ENCODE data around the gene AGTR1.

The AGTR1 gene

DNA sequence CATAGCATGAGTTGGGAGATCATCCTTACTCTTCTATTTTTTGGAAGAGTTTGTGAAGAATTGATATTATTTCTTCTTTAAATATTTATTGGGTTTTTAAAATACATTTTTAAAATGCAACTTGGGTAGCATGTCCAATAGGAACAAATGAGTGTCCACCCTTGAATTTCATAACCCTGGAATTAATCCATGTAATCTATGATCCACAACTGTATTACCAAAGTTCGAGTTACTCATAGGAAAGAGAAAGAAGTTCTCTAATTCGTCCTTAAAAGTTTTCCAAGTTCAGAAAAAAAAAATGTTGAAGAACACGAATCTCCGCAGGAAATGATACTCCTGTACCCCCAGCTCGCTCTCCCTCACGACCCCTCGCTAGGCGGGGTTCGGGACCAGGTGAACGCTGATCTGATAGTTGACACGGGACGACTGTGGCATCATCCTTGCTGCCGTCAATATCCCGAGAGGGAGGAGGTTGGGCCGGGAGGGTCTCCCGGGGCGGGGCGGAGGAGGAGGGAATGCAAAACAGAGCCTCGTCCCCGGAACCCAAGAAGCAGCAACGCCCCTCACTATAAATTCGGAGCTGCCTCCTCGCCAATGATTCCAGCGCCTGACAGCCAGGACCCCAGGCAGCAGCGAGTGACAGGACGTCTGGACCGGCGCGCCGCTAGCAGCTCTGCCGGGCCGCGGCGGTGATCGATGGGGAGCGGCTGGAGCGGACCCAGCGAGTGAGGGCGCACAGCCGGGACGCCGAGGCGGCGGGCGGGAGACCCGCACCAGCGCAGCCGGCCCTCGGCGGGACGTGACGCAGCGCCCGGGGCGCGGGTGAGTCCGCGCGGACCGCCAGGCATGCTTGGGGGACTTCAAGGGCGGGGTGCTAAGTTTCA lies at the start of gene AGTR1:
AGTR1 (plus strand) TSS at position 598 of the 884 bp plus-strand sequence. CDS start 43,133 bp downstream, outside the sequence.
- DNase-seq = peak; percentile 87

DNA sequence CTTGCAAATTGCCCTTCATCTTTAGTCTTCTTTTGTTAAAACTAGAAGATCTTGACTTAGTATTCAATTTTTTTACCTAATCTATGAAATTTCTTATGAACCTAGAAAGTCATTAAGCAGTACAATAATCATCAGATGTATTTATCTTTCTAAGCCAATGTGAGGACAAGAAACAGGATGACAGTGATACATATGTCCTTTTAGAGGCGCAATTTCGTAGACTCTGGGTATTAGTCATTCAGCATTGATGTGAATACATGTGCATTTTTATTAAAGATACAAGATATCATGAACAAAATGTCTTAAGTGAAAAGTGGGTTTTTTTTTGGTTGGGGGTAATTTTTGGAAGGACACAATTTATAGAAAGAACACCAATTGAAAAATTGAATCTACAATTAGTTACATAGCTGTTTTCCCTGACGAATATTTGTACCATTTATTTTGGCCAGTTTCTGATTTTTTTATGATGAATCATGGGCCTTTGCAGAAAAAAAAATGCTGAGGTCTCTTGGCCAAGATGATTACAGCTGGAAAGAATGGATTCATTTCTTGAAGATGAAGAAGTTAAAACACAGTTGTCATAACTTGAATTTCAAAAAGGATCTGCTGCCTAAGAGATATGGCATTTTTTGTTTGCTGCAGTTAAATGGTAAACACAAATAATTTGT lies 48.9 kb upstream of the AGTR1 start:
- DNase-seq = peak; percentile 82

DNA sequence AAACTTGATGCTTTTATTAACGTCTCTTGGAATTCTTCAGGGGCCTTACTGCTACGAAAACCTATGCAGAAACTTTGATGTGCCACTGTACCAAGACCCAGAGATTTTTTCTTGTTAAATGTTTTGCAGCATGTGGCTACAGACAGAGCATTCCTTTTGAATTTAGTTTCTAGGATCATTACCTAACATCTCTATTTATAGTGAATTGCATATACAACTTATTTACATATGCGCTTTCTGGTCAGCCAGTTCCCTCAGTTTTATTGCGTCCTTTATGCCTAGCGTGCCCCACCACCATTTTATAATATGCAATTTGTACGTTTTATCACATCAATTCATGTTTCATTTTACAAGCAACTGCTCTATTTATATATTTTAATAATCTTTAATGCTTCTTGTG lies 46.2 kb upstream of the AGTR1 start:
- no peak for DNase-seq

DNA sequence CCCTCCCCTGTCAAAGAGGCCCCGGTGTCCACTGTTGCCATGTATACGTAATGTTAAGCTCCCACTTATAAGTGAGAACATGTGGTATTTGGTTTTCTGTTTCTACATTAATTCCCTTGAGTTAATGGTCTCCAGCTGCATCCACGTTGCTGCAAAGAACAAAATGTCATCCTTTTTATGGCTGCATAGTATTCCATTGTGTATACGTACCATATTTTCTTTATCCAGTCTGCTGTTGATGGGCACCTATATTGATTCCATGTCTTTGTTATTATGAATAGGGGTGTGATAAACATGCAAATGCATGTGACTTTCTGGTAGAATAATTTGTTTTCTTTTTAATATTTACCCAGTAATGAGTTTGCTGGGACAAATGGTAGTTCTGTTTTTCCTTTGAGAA lies 43.3 kb upstream of the AGTR1 start:
- no peak for DNase-seq

DNA sequence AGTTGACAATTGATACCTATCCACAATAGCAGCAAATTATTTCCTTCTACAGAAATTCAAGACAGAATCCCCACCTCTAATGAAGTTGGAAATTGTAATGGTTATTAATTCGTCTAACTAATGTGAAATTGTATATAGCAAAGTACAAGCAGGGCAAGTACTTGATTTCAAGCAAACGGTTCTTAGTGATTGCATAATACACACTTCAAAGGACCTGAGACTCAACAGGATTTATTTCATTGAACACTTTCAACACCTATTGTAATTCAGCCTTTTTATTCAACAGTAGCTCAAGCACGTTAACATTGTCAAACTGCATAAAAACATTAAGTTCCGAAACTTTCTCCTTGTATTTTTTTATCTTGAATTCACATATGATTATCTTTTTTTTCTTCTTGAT lies 40.2 kb upstream of the AGTR1 start:
- DNase-seq = no peak

DNA sequence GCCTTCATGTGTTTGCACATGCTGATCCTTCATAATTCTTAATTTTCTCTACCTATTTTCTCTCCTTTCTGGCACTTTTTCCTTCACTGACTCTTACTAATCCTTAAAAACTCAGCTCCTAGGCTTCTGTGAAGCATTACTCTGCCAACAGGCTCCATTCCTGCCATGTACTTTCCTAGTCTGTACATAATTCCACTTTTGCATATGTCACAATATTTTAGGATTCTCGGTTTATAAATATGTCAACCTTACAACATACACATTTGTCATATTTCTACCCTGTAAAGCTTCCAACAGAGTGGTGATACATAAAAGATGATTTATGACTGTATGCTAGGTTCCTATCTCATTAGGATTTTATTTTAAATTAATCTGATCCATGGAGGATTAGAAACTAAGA lies 38.2 kb upstream of the AGTR1 start:
- no peak for DNase-seq

DNA sequence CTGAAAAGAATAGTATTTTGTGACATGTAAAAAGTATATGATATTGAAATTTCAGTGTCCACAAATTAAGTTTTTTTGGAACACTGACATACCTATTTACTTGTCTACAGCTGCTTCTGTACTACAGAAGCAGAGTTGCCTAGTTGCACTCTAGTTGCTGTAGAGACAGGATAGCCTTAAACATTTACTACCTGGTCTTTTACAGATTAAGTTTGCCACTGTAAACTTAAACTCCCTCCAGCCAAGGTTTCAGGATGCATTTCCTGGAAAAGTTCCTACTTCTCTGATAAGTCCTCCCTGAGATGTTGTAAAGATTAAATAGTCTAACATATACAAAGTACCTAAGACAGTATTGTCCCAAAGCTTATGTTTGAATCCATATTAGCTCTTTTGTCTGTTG lies 17.4 kb upstream of the AGTR1 start:
- DNase-seq = no peak

DNA sequence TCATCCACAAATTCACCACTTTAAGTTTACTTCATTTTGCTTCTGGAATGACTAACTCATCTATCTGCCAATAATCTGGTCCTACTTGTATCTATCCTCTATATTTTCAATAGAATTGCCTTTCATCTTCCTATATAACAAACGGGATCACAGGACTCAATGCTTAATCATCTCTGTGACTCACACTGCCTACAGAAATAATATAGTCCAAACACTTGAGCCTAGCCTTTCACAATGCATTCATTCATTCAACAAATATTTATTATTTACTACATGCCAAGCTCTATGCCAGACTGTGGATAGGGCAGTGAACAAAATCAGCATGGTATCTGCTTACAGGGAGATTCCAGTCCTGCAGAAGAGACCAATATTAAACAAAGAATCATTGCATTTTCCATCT lies 16.6 kb upstream of the AGTR1 start:
- DNase-seq = peak; percentile 62

DNA sequence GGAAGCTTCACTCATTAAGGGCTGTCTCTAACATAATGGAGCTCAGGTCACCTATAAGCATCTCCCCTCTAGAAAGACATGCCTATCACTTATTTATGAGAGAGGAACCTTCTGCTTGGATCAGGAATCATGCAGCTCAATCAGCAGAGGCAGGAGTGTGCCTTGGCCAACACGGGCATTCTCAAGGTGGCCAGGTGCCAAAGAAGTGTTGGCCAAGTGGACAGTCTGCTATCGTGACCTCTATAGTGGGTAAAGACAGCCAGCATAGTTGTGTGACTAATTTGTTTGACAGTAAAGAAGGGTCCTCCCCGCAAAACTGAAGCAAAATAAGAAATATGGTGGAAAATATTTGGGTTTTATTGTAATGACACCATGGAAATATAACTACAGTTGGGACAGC lies 14.7 kb upstream of the AGTR1 start:
- DNase-seq = no peak

DNA sequence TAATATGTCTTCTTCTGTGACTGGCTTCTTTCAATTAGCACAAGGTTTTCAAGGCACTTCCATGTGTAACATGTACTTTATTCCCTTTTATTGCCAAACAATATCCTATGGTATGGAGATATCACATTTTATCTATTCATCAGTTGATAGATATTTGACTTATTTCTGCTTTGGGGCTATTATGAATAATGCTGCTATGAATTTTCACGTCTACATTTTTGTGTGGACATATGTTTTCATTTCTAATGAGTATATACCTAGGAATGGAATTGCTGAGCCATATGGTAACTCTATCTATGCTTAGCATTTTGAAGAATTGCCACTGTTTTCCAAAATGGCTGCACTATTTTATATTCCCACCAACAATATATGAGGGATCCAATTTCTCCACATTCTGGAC lies 3.6 kb upstream of the AGTR1 start:
- DNase-seq = peak; percentile 60

DNA sequence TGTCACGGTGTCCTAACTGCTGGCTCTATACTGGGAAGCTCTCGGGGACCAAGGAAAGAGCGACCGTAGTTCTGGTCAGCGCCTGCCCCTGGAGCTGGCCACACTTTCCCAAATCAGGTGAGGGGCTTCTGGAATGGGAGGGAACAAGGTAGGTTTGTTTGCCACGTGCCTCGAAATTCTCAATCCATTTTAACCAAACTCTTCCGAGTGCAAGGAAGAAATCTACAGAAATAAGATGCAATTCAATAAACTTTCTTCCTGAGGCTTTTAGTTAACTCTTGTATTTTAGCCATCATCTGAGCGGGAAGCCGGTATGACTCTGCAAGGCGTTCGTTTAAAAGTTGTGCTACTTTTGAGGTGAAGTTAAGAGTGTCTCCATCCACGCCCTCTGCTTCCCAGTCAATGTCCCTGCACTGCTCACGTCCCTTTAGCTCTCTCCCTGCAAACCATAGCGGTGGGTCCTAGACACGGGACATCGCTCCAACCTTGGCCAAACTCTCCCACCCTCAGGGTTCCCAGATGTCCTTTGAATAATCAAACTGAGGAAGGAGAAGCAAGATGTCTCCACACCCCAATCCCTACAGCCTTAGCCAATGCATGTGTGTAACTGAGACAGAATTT lies 597 bp downstream of the AGTR1 start:
- no peak for DNase-seq

DNA sequence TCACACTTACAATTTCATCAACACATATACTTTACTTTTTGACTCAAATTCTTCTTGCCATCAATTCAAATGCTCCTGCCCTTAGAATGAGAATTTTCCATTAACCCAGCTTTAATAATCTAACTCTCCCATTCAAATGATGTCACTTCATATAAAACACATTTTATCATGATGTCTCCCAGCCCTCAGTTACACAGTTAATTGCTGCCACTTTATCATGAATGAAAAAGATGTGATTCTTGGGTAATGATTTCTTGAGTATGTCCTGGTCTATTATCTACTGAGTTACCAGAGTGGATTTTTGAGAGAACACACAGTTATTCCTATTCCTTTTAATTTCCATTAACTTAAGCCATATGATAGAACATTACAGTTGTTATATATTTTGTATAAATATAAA lies 7.6 kb downstream of the AGTR1 start:
- no peak for DNase-seq

DNA sequence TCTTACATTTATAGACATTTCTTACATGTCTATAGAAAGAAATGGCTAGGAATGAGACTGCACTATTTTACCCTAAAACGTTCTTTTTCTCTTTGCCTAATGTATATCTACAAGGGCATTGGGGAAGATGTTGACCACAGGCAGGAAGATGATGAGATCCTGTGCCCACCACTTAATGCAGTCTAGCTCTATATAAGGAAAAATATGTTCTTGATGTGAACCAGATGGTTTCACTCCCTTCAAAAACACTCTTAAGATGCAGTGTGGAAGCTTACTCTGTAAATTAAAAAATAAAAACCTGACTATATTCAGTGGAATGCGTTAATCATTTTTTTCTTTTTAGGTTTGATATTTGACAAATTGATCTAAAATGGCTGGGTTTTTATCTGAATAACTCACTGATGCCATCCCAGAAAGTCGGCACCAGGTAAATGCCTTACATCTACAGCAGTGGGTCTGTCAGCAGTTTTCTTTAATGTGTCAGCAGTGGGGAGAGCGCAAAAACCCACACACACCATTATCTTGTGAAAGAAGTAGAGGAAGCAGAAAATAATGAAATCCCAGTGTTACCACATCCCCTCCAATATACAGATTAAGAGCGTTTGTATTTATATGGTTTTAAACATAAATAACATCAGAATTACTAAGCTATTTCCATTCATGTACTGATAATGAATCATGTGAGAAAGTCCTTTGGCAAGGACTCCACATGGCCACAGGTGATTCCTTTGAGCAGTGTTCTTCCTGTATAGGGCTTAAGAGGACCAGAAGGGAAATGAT lies 10.1 kb downstream of the AGTR1 start:
- peak; percentile 37 for DNase-seq

DNA sequence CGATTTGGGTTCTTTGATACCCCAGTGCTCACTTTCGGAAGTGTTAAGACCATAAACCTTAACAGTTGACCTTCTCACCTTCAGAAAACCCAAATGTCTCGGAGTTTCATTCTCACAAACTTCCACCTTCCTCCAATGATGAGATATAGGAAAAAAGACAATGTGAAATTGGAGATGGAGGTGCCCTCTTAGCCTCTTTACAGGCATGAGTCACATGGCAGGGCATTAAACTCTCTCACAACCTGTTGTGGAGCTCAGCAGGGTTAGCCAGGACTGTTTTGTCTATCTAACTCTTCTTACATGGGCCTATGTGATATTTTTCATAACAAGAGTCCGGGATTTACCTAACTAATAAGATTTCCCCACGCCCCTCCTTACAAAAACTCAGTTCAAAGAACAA lies 10.7 kb downstream of the AGTR1 start:
- peak; percentile 20 for DNase-seq

DNA sequence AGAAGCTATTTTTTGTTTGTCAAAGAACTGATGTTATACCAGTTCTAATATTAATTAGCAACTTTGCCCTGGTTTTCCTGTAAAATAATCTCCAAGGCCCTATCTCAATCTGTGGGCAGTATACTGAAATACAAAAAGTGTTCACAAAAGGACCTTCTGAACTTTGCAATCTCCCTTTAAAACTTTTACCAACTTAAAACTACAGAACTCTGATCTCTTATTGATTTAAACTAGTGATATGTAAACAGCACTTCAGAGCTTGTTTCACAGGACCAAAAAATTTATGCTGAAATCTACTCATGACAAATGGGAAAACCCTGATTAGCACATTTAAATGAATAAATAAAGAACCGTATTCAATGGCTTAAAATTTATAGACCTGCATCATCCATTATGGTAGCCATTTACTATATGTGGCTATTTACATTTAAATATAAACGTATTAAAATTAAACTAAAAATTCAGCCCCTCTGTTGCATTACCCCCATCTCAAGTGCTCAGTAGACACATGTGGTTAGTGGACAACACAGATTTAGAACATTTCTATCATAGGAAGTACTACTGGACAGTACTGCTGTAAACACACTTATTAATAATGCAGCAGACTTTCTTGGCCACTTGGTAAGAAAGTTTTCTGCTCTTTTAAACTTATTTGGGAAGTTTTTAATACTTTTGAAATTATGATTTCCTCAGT lies 12.0 kb downstream of the AGTR1 start:
- DNase-seq = no peak

DNA sequence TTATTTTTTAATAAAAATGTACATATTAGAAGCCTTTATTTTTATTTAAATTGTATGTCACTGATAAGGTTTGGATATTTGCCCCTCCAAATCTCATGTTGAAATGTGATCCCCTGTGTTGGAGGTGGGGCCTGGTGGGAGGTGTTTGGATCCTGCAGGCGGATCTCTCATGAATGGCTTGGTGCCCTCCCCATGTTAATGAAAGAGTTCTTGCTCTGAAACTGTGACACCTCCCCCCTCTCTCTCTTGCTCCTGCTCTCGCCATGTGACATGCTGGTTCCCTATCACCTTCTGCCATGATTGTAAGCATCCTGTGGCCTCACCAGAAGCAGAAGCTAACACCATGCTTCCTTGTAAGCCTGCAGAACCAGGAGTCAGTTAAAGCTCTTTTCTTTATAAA lies 13.0 kb downstream of the AGTR1 start:
- no peak for DNase-seq

DNA sequence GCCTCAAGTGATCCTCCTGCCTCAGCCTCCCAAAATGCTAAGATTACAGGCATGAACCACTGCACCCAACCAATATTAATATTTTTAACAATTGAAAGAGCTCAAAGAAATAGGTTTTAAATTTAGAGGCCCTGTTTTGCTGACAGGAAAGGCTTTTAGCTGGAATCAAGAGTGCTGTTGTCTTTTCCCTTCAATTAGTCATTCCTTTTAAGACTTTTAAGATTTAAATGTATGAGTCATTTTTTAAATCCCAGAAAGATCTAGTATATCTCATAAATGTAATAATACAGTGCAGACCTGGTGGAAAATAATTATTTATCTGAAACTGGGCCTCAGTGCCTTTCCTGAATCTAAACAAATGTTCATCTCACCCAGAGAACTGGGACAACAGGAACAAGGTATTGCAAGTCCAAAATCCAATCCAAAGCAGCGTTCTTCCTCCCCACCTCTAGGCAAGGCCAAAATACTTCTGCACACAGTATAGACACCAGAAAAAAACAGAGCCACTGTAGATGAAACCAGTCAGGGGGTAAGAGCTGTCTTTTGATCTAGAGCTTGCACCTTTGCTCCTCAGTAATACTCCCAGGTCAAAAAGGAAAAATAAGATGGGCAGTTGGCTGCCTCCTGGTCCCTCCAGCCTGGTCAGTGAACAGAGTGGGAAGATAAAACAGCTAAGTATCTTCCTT lies 14.4 kb downstream of the AGTR1 start:
- peak; percentile 43 for DNase-seq

DNA sequence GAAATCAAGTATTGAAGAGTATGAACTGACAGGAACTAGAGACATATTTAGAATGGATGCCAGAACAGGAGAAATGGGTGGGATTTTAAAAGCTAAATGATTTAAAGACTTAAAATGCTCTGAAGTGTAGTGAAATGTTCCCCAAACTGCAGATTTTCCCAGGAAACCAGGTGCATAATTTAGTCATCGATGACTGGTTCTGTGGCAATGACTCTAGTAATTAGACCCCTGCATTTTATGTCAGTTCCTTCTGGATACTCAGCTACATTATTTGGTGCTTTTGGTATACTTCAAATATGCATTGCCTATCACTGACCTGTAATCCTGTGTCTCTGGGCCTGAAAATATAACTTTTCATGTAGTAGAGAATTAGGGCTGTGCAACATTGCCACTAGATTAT lies 16.8 kb downstream of the AGTR1 start:
- DNase-seq = no peak

DNA sequence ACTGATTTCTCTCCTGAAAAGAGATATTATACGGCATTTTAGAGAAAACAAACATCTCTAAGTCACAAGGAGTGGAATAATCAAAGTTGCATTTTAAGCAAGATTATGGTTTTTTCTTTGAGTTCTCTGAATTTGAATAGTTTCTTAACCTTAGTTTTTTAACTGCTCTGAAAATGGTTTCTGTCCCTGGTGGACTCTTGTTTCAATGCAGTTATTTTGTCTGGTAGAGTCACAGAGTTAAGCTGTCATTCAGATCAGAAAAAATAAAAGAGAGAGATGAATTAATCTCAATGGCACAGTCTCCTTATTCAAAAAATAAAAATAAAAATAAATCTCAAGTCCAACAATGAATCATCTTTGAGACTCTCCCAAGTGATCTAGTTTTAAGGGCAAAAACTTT lies 19.0 kb downstream of the AGTR1 start:
- DNase-seq = no peak

DNA sequence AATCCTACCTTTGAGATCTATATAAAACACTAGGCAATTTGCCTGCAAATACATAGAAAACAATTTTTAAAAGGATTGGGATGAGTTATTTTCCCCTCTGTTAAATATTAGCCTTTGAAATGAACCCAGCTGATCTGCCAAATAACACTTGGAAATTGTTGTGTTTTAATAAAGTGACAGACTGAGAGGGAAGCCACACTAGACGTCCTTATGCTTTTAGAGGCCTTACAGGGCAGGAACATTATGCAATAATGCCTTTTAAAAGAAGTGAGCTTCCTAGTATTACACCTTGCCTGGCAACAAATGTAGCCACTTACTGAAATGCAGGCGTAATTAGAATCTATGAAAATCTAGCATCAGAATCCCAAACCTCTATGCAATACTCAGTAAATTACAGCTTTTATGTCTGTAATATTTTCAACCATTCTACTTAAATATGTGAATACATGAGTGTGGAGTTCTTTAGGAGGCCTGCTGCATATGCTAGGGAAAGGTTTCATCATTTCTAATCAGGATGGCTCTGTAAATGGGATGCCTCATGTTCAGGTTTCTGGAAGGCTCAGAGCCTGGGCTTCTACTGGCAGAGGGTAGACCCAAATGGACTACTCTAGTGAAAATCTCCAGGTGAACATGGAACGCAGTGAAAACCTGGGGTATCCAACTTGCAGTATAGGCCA lies 20.3 kb downstream of the AGTR1 start:
- no peak for DNase-seq
